Endothelial cell of umbilical vein (primary cell): ENCODE data around the gene CLCC1. TPM values are rescaled to one million over a fixed set of nuclear protein-coding genes. Genes with fewer than 3 reads are reported as not detected.

Source experiments
- BruUV-seq: library from RNA; stranded (reverse); fragments of 400-500 nt; replicated peaks from 2 replicates; lab custom pipeline; 2021; lab: Mats Ljungman, UMichigan
- CTCF ChIA-PET: fragments of 300-600, 350-600 bp; sonication (Branson Sonifier 250); formaldehyde crosslinking; loops from one replicate; lab custom pipeline; 2021; ENCODE audit warnings: antibody characterized with exemption, inconsistent platforms; lab: Charles Lee
- POLR2A ChIA-PET: fragments of 300-600, 350-600 bp; sonication (Branson Sonifier 250); formaldehyde crosslinking; loops from one replicate; lab custom pipeline; 2021; ENCODE audit warnings: antibody characterized with exemption, inconsistent platforms; lab: Charles Lee
- DNase-seq: peaks from one replicate; pipeline ENCODE4 v3.0.0-alpha.2; 2011; ENCODE audit warnings: low read depth, low spot score
- FAIRE-seq: peaks from 2 replicates; lab custom pipeline; 2011; peaks lifted over from hg19 to GRCh38; lab: Jason Lieb, UNC
- H2AFZ ChIP-seq: 2 replicates; pipeline ENCODE4 v1.6.0; 2012; ENCODE audit warnings: low read depth, low read length, control low read depth, inconsistent platforms
- H3K27ac ChIP-seq: 2 replicates; pipeline ENCODE4 v1.5.1; 2011; ENCODE audit warnings: low read depth, mild to moderate bottlenecking, control low read depth, low read length, moderate library complexity; ENCODE audit not compliant: insufficient read depth
- H3K27me3 ChIP-seq, 2 experiments: 2 replicates each; pipeline versions ENCODE4 v1.6.0 to v1.6.1; 2011; ENCODE audit warnings: low read length in 2 of 2, mixed read lengths in 1 of 2; ENCODE audit not compliant: control insufficient read depth in 2 of 2, insufficient read depth in 2 of 2
- H3K36me3 ChIP-seq, 2 experiments: 2 replicates in 1 of 2; 3 replicates in 1 of 2; pipeline ENCODE4 v1.5.1; 2011; ENCODE audit warnings: low read length in 2 of 2, mild to moderate bottlenecking in 1 of 2, moderate library complexity in 1 of 2; ENCODE audit not compliant: control insufficient read depth in 2 of 2, insufficient read depth in 2 of 2; ENCODE audit errors: extremely low read depth in 1 of 2
- H3K4me1 ChIP-seq: 3 replicates; pipeline ENCODE4 v1.5.1; 2011; ENCODE audit warnings: mild to moderate bottlenecking, low read length; ENCODE audit not compliant: control insufficient read depth, insufficient read depth; ENCODE audit errors: extremely low read depth
- H3K4me2 ChIP-seq: 2 replicates; pipeline ENCODE4 v1.6.1; 2011; ENCODE audit warnings: low read length, control low read depth, mixed read lengths; ENCODE audit not compliant: insufficient read depth
- H3K4me3 ChIP-seq, 3 experiments: fragments of 200-600 bp in 1 of 3; sonication (generic), shearing (Covaris generic) in 1 of 3; replicated peaks in 1 of 3; 2 replicates each; pipeline ENCODE4 v1.5.1; 2011 to 2016; ENCODE audit warnings: control low read depth in 3 of 3, low read length in 3 of 3, mild to moderate bottlenecking in 2 of 3, inconsistent platforms in 1 of 3, low read depth in 1 of 3, moderate library complexity in 1 of 3; ENCODE audit not compliant: insufficient read depth in 1 of 3
- H3K79me2 ChIP-seq: 2 replicates; pipeline ENCODE4 v1.6.0; 2012; ENCODE audit warnings: low read length, inconsistent platforms; ENCODE audit not compliant: control insufficient read depth, insufficient read depth
- H3K9ac ChIP-seq: replicated peaks from 2 replicates; pipeline ENCODE3; 2011; ENCODE audit warnings: low read length, control low read depth; ENCODE audit not compliant: insufficient read depth; ENCODE audit errors: extremely low read depth
- H3K9me1 ChIP-seq: replicated peaks from 3 replicates; pipeline ENCODE4 v1.6.0; 2011; ENCODE audit warnings: mild to moderate bottlenecking, low read length; ENCODE audit not compliant: control insufficient read depth, insufficient read depth; ENCODE audit errors: extremely low read depth
- H3K9me3 ChIP-seq: replicated peaks from 2 replicates; pipeline ENCODE4 v1.5.1; 2012; ENCODE audit warnings: low read length, inconsistent platforms; ENCODE audit not compliant: control insufficient read depth, insufficient read depth
- H4K20me1 ChIP-seq: replicated peaks from 2 replicates; pipeline ENCODE3; 2011; ENCODE audit warnings: mild to moderate bottlenecking, low read length; ENCODE audit not compliant: control insufficient read depth, insufficient read depth; ENCODE audit errors: extremely low read depth
- EZH2 ChIP-seq: IDR thresholded peaks from 2 replicates; pipeline ENCODE4 v1.6.1; 2012; ENCODE audit warnings: borderline replicate concordance, low read depth, mild to moderate bottlenecking, moderate library complexity, low read length, inconsistent platforms; ENCODE audit not compliant: severe bottlenecking
- FOS ChIP-seq: IDR thresholded peaks from 2 replicates; pipeline ENCODE4 v1.6.1; 2011; ENCODE audit warnings: mild to moderate bottlenecking, low read length, moderate library complexity, borderline replicate concordance; ENCODE audit not compliant: insufficient read depth
- GATA2 ChIP-seq: IDR thresholded peaks from 2 replicates; pipeline ENCODE4 v1.7.0; 2011; ENCODE audit warnings: low read depth, mild to moderate bottlenecking, moderate library complexity, mixed read lengths, low read length; ENCODE audit not compliant: insufficient read length, insufficient read depth
- JUN ChIP-seq: IDR thresholded peaks from 2 replicates; pipeline ENCODE4 v1.6.1; 2011; ENCODE audit warnings: borderline replicate concordance, low read depth; ENCODE audit not compliant: insufficient read length, insufficient read depth
- MYC ChIP-seq: IDR thresholded peaks from one replicate; pipeline ENCODE4 v1.6.1; 2011; ENCODE audit warnings: mild to moderate bottlenecking, low read depth, low read length
- POLR2A ChIP-seq: IDR thresholded peaks from 2 replicates; pipeline ENCODE4 v1.6.1; 2012; ENCODE audit warnings: low read depth, mild to moderate bottlenecking, control low read depth, low read length
- POLR2AphosphoS5 ChIP-seq: IDR thresholded peaks from 2 replicates; pipeline ENCODE4 v1.6.1; 2012; ENCODE audit warnings: low read depth, mild to moderate bottlenecking, control low read depth, low read length, moderate library complexity; ENCODE audit not compliant: insufficient read depth
- dilution Hi-C: fragments of 300-500 bp; cut with MboI; formaldehyde crosslinking; loops from one replicate; pipeline ENCODE4 v1.15.0; 2019; ENCODE audit warnings: low sequenced_read_pairs; ENCODE audit not compliant: extremely low pct_ligation_motif_present
- intact Hi-C: fragments of 100-400 bp; cut with micrococcal nuclease; formaldehyde crosslinking; loops from one replicate; pipeline ENCODE4 v1.10.0; 2022
- polyA plus RNA-seq, 4 experiments: library from polyadenylated mRNA; depleted of rRNA in 3 of 4; stranded (reverse) in 3 of 4; unstranded in 1 of 4; fragments of >200 nt; gene quantifications; 2 replicates each; pipeline versions ENCODE4 v1.2.1 to v1.2.3, GENCODE V29; 2011 to 2012; ENCODE audit warnings: missing spikeins in 1 of 4
- total RNA-seq: library from RNA; stranded (reverse); gene quantifications from 2 replicates; pipeline ENCODE4 v1.2.3, GENCODE V29; 2021
- TF ChIP-seq, protein P1 (sequence below), 2 donors: IDR thresholded peaks; 1 replicate in 1 of 2; 2 replicates in 1 of 2; pipeline ENCODE4 v1.5.1; 2011; ENCODE audit warnings: low read length in 2 of 2, mild to moderate bottlenecking in 2 of 2, moderate library complexity in 2 of 2, control low read depth in 1 of 2, inconsistent platforms in 1 of 2, low read depth in 1 of 2; ENCODE audit not compliant: insufficient read depth in 1 of 2; ENCODE audit errors: extremely low read depth in 1 of 2
- TF ChIP-seq, protein P2 (sequence below): IDR thresholded peaks from 2 replicates; pipeline ENCODE4 v1.6.1; 2011; ENCODE audit not compliant: insufficient read depth, insufficient read length

Gene CLCC1
- total and polyA plus RNA-seq, 2 donors (not counting 3 experiments of a cell fraction or from before 2014, with no cell fraction given) = 15.7 to 28.8 TPM

DNA sequence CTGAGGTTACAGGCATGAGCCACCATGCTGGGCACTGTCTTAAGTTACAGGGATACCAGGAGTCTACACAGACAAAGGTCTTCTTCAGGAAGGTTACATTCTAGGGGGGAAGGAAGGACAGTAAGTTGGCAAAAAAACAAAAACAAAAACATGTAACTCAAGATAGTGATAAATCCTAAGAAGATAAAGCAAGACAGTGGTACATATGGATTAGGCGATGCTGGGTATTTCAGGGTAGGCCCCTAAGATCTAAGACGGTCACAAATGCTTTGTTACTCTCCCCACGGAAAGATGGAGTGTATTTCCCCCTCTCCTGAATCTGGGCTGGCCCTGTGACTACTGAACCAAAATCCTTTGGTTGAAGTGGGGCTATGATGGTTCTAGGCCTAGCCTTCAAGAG lies 8.2 kb downstream of the CLCC1 start:
- peaks cover 0 to 1% of the 10 kb centered on the region in 2 experiments for H3K36me3 ChIP-seq
- intact Hi-C loops (no loop called here), dilution Hi-C loops (no loop called here)
- POLR2A ChIA-PET = no interaction called here
- H3K9me1 ChIP-seq = no peaks in the 10 kb centered on the region
- peaks cover 32% of the 10 kb centered on the region for H3K79me2 ChIP-seq
- H3K27me3 ChIP-seq = no peaks in the 10 kb centered on the region
- H4K20me1 ChIP-seq = no peaks in the 10 kb centered on the region
- H3K4me3 ChIP-seq = no peak overlapping the region
- no peak for DNase-seq
- no peak overlapping the region for H2AFZ ChIP-seq
- FAIRE-seq = no peak
- H3K9me3 ChIP-seq = no peaks in the 10 kb centered on the region
- CTCF ChIA-PET = no interaction called here
- no peak overlapping the region for H3K4me2 ChIP-seq
- no peaks in the 10 kb centered on the region for H3K4me1 ChIP-seq
- BruUV-seq = no TSS peak
- no peak overlapping the region for H3K9ac ChIP-seq
- no peak overlapping the region for H3K27ac ChIP-seq
- TF ChIP-seq, protein P1, sequence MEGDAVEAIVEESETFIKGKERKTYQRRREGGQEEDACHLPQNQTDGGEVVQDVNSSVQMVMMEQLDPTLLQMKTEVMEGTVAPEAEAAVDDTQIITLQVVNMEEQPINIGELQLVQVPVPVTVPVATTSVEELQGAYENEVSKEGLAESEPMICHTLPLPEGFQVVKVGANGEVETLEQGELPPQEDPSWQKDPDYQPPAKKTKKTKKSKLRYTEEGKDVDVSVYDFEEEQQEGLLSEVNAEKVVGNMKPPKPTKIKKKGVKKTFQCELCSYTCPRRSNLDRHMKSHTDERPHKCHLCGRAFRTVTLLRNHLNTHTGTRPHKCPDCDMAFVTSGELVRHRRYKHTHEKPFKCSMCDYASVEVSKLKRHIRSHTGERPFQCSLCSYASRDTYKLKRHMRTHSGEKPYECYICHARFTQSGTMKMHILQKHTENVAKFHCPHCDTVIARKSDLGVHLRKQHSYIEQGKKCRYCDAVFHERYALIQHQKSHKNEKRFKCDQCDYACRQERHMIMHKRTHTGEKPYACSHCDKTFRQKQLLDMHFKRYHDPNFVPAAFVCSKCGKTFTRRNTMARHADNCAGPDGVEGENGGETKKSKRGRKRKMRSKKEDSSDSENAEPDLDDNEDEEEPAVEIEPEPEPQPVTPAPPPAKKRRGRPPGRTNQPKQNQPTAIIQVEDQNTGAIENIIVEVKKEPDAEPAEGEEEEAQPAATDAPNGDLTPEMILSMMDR (IDR thresholded peaks at IDR 0.05; ENCODE audit: extremely low read depth in 1 of 2, insufficient read depth in 1 of 2, low read depth in 1 of 2, low read length in 2 of 2) = no peak
- TF ChIP-seq, protein P2, sequence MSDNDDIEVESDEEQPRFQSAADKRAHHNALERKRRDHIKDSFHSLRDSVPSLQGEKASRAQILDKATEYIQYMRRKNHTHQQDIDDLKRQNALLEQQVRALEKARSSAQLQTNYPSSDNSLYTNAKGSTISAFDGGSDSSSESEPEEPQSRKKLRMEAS = no peak
- TF ChIP-seq POLR2A (no peak), EZH2 (no peak), POLR2AphosphoS5 (no peak), MYC (no peak), FOS (no peak), JUN (no peak), GATA2 (no peak)
